ENCODE results near the gene SPATC1L.

GRCh38 chr21:46211786-46212720, 27.8 kb upstream of the SPATC1L start:
- no peak for TF ChIP-seq CTCF (IDR thresholded peaks at IDR 0.05 in 4 of 5, conservative IDR thresholded peaks at IDR 0.05 in 1 of 5)
- no peak for TF ChIP-seq POLR2A (IDR thresholded peaks at IDR 0.05)

Data from gastrocnemius medialis (tissue), 4 donors.